GM21447 (cell line): Measurements from ENCODE around the gene RBM10.

Experiments used
- ATAC-seq: cut with Tn5 transposase; IDR thresholded peaks from one replicate; pipeline ENCODE4 v1.9.1; 2021; ENCODE audit not compliant: unreplicated experiment

The RBM10 gene

DNA sequence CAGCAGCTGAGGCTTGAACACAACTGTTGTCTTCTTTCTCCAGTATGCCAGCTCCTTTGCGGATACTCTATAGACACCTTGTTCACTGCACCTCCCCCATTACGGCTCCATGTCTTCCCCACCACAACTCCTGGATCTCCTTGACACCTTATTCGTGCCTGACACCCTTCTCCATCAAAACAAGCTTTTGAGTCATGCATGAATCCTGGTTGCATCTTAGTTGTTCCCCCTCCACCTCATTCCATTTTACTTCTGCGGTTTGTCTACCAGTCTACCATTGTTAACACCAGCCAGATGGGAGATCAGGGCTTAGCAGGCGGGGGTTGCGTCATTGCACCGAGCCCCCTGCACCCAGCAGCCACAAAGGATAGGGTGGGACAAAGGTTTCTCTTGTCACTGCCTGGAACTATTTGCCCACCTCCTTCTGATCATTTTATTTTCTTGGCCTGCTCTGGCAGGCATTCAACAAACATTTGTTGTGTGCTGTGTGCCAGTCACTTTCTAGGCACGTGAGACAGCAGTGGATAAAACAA, 71.4 kb downstream of the RBM10 start:
- no peak for ATAC-seq

DNA sequence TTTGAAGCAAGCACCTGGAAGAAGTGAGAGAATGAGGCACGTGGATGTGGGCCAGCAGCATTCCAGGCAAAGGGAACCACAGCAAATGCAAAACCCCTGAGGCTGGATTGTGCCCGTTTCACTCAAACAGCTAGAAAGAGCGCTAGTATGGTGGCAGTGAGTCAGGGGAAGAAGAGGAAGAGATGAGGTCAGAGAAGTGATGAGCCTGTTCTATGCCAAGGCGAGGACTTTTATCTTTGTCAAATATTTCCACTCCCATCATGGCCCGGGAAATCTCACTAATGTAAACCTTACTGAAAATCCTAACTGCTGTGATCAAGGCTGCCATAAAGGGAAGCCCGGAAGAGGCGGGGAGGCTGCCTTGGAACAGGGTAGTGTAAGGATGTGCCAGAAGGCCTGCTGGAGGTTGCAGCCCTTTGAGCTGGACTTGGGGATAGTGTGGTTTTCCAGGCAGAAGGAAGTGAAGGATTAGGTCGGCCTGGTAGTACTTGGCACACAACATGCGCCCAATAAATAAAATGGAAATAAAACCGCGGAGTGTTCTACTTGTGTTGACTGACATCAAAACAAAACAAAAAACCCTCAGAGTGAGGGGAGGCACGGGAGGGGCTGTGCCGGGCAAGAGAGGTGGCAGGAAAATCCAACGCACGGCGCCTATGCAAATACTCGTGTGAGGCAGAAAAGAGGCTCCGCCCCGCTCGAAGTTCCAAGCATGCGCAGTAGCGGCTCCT, 72.3 kb downstream of the RBM10 start:
- no peak for ATAC-seq

DNA sequence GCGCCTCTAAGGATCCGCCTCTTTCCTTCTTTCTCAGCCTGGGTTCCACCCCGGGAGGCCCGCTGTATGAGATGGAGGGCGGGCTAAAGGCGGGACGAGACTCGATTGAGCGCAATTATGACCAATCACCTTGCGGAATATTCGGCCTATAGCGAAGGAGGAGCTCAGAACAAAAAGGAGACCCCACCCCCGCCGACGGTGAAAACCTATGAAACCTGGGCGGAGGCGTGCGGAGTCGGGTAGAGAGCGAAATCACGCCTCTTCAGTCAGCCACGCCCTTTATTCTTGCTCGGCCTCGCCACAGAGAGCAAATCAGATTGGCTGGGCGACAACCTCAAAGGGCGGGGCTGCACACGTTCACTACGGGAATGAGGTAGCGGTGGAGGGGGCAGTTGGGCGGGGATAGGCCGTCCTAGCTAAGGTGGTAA, 72.8 kb downstream of the RBM10 start:
- peak; percentile 80 for ATAC-seq

- ATAC-seq, result peak; percentile 38
Measured at GRCh38 chrX:47218280-47218919, 73.4 kb downstream of the RBM10 start, which contains the start of gene CDK16. Gene CDK16 (plus strand): TSS chrX:47218681. CDS start chrX:47223558, 4,877 bp downstream.

DNA sequence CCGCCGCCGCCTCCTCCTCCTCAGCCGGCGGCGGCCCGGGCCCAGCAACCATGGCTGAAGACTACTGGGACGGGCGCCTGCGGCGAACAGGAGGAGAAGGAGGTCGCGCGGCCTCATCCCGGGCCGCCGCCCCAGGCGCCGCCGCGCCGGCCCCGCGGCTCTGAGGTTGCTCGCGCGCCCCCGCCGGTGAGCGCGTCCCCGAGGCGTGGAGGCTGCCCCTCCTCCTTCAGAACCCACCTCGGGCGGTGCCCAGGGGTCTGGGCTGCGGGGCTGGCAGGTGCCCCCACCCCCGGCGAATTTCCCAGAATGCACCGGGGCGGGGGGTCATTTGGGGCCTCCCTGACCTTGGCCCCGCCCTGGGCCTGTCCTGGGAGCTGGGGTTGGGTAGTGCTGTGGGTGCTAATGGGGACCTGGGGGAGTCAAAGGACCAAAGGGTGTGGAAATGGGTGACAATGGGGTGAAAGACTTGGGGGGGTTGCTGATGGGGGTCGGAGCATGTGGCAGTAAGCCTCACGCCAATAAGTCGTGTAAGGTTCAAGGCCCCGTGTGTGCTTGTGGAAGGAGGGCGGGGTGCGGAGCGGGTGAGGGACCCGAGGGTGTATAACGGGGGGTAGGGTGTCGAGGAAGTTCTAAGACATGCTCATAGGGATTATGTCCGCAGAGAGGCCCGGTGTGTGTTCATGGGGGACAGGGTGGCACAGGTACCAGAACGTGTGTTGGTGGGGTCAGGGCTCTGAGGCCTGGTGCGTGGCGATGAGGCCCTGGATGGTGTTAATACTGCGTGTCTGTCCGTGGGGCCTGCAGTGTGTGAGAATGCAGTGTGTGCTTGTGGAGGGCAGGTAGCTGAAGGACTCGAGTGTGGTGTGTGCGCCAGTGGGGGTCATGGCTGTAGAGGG, 74.1 kb downstream of the RBM10 start:
- no peak for ATAC-seq

DNA sequence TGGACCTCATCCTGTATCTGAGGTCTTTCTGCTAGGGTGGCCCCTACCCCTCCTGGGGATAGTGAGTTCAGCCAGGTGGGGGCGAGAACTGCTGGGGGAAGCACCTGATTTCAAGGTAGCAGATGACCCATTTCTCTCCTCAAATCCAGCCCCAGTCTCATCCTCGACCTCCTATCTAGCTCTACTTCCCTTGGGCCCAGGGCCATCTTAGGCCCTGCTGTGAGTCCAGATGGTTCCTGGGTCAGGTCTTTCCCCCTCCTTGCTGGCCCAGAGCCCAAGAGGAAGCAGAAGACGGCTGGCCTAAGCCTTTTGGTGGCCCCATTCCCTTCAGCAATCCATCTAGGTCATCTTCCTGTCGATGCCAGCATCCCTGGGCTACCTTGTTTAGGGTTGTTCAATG, 76.7 kb downstream of the RBM10 start:
- ATAC-seq, result no peak

DNA sequence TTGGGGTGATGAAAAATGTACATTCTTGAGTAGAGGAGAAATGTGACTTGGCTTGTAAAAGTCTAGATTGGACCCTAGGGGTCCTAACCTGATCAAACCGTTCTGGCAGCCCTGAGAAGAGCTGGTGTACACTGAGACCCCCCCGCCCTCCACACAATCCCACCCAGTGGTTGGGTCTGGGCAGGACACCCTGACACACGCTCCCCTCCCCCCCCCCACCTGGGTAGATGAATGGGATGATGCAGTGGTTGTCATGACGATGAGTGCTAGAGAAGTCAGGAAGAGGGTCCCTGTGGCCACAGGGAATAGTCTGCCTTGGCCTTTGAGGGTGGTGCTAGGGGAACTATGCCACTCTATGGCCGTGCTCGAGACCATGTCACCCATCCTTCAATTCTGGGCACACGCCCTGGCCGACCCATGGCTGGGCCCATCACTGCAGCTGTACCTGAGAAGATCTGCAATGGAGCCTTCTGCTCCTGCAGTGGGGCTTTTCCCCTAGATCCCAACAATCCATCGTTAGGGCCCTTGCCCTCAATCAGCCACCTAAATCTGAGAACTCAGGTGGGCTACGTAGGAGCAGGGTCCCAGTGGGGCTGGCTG, 77.8 kb downstream of the RBM10 start:
- ATAC-seq, result no peak

DNA sequence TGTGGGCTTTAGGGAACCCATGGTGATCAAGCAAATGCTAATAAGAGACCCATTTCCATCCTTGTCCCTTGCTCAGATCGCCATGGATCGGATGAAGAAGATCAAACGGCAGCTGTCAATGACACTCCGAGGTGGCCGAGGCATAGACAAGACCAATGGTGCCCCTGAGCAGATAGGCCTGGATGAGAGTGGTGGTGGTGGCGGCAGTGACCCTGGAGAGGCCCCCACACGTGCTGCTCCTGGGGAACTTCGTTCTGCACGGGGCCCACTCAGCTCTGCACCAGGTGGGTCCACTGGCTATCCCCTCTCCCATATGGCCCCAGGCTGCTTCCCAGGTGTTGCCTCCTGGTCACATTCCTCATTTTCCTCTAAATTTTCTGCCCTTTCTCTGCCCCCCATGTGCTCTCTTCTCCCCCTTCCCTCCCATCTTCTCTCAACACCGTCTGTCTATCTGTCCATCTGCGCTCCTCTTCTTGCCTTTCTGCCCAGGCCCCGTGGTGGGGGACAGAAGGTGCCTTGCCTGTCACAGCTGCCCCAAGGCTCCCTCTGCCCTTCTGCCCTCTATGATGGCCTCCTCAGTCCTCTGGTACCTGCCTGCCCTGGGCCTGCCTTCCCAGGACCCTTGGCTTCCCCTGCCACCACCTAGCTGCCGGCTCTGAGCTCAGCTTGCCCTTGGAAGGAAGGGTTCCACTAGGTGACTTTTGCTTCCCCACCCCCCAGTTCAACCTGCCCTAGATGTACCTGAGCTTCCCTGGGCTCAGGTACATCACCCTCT, 78.6 kb downstream of the RBM10 start:
- no peak for ATAC-seq

- no peak for ATAC-seq
Measured at GRCh38 chrX:47224266-47224895, 79.4 kb downstream of the RBM10 start.

DNA sequence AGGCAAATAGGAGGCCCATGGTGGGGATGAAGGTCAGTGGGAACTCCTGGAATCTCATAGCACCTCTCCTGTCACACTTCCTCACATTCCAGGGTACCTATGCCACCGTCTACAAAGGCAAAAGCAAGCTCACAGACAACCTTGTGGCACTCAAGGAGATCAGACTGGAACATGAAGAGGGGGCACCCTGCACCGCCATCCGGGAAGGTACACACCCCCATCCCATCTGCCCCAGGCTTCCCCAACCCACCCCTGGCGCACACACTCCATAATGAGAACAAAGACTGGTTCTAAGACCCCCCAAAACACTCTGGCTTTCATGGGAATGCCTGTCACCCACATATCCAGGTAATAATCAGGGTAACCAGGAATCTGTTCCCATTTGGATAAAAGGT, 79.9 kb downstream of the RBM10 start:
- no peak for ATAC-seq

GRCh38 chrX:47226071-47226470, 81.0 kb downstream of the RBM10 start:
- ATAC-seq, result no peak

DNA sequence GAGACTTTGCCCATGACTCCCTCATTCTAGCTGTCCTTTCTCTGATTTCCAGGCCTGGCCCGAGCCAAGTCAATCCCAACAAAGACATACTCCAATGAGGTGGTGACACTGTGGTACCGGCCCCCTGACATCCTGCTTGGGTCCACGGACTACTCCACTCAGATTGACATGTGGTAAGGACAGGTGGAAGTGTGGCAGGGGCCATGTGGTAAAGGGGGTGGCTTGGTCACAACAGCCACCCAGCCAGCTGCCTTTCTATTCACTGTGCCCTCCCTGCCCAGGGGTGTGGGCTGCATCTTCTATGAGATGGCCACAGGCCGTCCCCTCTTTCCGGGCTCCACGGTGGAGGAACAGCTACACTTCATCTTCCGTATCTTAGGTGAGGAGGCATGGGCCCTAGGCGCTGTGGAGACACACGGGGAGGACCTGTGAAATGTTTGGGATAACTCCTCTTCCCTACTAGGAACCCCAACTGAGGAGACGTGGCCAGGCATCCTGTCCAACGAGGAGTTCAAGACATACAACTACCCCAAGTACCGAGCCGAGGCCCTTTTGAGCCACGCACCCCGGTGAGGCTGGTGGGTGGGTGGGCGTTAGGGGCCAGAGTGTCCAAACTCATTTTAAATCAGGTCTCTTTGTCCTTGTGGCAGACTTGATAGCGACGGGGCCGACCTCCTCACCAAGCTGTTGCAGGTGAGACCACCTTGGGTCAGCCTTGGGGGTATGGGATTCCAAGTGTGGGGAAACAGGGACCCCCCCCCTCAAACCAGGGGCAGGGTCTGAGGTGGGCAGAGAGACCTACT, 81.7 kb downstream of the RBM10 start:
- no peak for ATAC-seq

- no peak for ATAC-seq
Measured at GRCh38 chrX:47227334-47227583, 82.2 kb downstream of the RBM10 start.

DNA sequence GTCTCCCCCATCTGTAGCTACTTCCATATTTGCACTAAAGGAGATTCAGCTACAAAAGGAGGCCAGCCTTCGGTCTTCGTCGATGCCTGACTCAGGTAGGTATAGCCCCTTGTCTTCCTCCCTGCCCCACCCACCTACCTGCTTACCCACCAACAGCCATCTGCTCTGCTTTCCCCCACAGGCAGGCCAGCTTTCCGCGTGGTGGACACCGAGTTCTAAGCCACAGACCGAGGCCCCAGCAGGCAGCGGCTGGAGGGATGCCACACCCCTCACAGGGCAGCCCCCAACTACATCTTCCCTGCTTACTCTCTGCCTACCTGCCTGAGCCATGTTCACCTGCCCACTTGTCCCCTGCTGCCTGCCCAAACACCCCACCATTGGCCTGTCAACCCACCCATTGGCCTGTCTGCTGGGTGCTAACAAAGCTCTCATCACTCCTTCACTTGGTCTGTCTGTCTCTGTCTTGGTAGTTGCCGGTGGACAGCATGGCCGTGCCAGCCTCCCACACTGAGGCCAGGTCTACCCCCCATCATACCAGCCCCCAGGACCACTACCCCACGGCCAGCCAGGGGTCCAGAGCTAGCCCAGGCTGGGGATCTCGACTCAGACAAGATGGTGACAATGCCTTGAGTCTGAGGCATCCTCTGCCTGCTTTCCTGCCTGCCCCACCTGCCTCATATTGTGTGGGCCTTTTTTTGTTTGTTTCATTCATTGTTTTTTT, 83.7 kb downstream of the RBM10 start:
- no peak for ATAC-seq

- no peak for ATAC-seq
Measured at GRCh38 chrX:47229427-47229826, 84.4 kb downstream of the RBM10 start.

DNA sequence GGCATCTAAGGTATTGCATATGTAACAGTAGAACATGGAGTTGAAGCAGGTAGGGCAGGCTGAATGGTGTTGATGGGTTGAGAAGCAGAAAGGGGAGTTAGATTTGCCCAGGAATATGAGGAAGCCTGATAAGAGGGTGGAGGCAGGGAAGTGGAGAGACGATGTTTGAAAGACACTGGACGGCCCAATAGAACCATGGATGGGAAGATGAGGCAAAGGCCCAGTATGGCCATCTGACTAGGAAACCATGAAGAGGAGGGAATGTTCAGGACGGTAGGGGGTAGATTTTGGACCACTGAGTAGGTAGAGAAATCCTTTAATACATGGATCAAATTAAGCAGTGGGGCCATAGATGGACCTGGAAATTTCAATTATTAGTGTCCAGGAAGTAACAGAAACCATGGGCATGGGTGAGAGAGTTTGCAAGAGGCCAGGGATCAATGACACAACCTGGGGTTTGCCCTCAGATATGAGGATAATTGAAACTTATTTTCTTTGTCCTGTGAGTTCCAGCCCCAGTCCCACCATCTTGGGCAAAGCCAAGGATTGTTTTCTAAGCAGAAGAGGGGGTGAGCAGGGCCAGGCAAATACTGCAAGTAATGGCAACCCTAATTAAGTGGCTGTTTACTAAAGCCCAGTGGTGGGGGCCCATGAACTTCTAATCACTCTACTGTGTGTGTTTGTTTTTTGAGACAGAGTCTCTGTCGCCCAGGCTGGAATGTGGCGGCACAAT, 85.3 kb downstream of the RBM10 start:
- no peak for ATAC-seq

DNA sequence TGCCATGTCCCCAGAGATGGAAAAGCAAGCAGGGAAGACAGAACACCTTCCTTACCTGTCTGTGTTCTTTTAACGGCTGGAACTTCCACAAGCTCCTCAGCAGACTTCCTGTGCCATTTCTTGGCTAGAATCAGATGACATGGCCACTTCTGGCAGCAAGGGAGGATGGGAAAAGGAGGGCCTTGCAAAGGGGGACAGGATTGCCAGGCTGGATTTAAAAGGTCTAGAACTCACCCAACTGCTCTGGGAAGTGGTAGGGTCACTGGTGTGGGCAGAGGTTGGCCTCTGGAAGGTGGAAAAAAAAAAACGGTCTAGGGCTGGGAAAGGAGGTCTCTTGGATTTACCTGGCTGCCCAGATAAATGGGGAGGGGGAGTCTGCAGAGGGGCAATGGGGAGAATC, 86.1 kb downstream of the RBM10 start:
- no peak for ATAC-seq
